GM04503 (cell line): ENCODE results near the gene SDHAF2.
"Not testable (repeated sequence)": the region's sequence is repeated elsewhere in the genome, so short reads cannot be mapped to it uniquely, and the experiment has no call there.

Source experiments
- DNase-seq: peaks from one replicate; pipeline ENCODE4 v3.0.0-alpha.2; 2012; ENCODE audit warnings: low read depth

SDHAF2 gene

DNA sequence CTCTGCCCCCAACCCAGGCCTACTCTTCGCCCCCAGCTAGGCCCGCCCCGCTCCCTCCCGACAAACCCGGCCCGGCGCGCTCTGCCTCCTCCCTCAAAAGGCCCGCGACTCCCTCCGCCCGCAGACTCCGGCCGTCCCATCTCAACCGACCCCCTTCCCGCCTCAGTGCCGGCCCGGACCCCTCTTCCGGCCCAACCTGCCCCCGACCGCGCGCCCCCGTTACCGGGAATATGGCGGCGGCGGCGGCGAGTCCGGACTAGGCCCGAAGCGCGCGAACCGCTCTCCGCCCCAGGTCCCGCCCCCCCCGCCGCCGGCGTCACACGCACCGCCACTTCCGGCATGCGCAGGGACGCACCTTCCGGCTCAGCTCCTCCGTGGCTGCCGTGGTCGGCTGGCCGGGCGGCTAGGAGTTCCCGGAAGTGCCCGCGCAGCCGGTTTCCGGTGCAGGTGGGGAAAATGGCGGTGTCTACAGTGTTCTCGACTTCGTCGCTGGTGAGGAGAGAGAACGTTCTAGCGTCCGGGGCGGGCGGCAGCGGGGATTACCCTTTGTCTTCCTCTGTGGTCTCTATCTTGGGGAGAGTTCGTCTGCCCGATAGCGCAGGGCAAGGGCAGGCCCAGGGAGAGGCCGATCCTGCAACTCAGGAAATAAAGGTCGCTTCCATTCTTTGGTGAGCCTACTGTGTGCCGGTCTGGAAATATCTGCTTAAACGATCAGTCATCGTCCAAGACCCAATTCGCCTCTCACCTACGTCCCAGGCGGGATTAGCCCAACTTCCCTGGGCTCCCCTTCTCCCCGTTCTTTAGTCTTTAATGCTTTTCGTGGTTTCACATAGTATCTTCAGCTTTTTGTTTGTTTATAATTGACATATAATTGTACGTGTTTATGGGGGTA is at the start of gene SDHAF2, which contains the start of gene CPSF7:
Gene SDHAF2 (plus strand): TSS at position 434 of the 892 bp plus-strand sequence. CDS start 23 bp downstream, at position 457.
Gene CPSF7 (minus strand): TSS at position 285 of the 892 bp plus-strand sequence. CDS start 740 bp downstream, outside the sequence.
- DNase-seq: peak; percentile 55

DNA sequence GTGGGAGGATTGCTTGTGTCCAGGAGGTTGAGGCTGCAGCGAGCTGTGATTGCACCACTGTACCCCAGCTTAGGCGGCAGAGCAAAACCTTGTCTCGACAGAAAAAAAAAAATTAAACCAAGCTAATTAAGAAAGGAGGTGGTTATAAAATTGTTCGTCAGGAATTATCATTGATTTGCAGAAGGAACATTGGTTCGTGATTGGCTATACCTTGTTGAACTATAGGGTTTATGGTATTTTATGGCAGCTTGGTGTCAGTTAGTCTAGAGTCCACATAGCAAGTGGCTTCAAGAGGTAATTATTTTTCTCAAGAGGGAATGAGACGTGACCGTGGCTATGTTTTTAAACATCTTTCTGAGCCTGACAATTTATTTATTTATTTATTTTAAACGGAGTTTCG is 49.0 kb upstream of the SDHAF2 start:
- DNase-seq: no peak

- DNase-seq: not testable (repeated sequence)
Observed at GRCh38 chr11:61383859-61384258, 46.1 kb upstream of the SDHAF2 start.

GRCh38 chr11:61384271-61385242 is 45.4 kb upstream of the SDHAF2 start:
- no peak for DNase-seq

DNA sequence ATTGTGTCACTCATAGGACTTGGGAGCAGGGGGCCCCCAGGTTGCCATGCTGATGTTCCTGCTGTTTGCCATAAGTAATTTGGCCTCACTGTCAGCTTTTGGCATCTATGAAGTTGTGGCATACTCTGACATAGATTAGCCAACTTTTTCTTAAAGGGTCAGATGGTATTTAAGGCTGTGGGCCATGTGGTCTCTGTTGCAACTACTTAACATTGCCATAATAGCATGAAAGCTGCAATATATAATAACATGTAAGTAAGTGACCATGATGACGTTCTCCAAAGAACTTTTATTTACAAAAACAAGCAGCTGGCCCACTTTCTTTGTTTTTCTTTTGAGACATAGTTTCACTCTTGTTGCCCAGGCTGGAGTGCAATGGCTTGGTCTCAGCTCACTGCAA is 39.8 kb upstream of the SDHAF2 start:
- DNase-seq: no peak

GRCh38 chr11:61392981-61393595 is 36.8 kb upstream of the SDHAF2 start:
- no peak for DNase-seq

DNA sequence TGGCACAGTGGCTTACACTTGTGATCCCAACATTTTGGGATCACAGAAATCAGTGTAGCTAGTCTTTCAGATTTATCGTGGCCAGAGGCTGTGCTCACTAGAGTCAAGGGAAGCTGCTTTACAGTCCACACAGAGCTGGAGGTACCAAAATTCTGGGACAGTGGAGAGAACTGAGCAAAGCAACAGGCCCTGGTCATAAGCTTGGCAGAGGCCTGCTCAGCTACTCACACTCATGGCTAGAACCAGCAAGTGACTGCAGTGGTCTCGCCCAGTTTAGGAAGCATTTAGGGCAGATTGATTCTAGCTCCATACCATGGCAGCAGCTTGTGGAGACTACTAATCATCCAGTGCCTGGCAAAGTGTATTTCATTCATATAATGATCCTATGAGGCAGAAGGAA is 28.8 kb upstream of the SDHAF2 start:
- no peak for DNase-seq

- no peak for DNase-seq
Observed at GRCh38 chr11:61401573-61401972, 28.4 kb upstream of the SDHAF2 start.

- no peak for DNase-seq
Observed at GRCh38 chr11:61403658-61404057, 26.3 kb upstream of the SDHAF2 start.

DNA sequence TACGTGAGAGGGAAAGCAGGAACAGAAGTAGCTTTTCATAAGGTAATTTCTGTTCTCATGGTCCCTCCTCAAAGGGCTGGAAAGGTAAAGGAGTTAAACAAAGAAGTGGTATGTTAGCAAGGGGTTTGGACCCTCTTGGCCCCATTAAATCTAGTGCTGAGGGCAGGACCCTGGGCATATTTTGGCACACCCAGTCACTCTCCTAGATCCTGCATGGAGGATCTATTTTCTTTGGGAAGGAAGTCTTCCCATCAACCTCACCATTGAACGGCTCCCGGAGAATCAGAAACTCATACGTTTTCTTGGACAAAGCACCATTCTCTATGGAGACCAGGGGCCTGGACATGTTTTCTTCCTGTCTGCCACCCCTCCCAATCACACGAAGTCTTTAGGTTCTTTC is 25.8 kb upstream of the SDHAF2 start:
- DNase-seq: no peak

DNA sequence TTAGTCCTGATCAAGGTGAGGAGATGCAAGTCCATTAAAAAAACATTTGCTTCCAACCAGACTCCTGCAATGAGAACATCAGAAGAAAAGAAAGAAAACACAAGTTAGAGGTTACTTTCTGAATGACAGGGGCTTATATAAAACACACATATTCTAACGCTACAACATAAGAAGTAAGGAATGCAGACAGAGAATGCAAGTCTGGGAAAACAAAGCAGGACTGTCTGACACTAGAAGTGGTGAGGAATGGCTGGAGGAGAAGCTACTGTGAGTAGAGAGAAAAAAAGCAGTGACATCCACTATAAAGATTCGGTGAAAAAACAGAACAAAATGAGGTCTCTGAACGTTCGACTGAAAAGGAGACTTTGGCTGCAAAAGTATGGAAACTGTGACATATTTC is 25.3 kb upstream of the SDHAF2 start:
- DNase-seq: no peak

DNA sequence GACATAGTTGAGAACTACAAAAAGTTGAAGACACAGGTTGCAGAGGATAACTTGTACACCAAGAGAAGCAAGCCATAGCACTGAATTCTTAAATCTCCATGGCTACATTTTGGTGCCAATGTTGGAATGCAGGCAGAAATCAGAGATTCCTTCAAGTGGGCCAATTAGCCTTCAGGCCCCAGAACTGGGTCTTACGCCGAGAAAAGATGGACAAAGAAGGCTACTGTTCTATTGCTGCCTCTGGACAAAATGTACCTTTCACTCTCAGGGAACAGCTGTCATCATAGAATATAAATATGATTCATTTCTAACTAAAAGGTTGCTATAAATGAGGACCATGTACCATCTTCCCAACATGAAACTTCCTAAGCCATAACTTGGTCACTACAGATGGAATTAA is 23.9 kb upstream of the SDHAF2 start:
- no peak for DNase-seq

- no peak for DNase-seq
Observed at GRCh38 chr11:61406991-61407728, 22.8 kb upstream of the SDHAF2 start.

GRCh38 chr11:61411589-61411988 is 18.3 kb upstream of the SDHAF2 start:
- no peak for DNase-seq

- peak; percentile 27 for DNase-seq
Observed at GRCh38 chr11:61413496-61413895, 16.4 kb upstream of the SDHAF2 start.

DNA sequence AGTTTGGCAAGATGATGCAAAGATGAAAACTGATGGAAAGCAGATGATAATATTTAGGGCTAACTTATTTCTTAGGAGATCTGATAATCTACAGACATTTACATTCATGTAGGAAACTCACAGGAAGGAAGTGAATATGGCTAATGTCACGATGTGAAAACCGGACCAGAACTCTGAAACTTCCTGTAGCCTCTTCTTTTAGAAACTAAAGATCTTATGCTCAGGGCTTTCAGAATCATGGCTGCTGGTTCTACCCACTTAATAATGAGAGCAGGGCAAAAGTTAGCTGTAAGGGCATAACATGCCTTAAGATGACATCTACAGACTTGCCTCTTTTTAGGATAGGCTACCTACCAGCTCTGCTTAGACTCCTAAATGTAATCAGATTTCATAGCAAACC is 15.4 kb upstream of the SDHAF2 start:
- DNase-seq: no peak

- DNase-seq: no peak
Observed at GRCh38 chr11:61415381-61415780, 14.5 kb upstream of the SDHAF2 start.

- no peak for DNase-seq
Observed at GRCh38 chr11:61416941-61417340, 13.0 kb upstream of the SDHAF2 start.

DNA sequence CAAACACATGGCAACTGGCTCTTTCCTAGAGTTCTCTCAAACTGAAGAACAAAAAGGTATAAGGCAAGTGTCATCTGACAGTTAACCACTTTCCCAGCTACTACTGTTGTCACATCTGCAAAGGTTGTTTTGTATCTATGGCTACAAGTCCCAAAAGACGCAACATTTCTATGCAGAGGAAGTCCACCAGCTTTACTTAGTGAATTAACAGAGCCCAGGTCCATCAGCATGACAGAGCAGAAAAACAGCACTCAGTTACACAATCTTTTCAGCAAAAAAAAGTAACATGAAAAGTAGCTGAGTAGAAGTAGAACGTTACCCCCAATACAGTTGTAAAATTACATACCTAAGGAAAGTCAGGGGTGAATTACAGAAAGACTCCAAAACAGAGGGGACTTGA is 12.3 kb upstream of the SDHAF2 start:
- DNase-seq: peak; percentile 25

DNA sequence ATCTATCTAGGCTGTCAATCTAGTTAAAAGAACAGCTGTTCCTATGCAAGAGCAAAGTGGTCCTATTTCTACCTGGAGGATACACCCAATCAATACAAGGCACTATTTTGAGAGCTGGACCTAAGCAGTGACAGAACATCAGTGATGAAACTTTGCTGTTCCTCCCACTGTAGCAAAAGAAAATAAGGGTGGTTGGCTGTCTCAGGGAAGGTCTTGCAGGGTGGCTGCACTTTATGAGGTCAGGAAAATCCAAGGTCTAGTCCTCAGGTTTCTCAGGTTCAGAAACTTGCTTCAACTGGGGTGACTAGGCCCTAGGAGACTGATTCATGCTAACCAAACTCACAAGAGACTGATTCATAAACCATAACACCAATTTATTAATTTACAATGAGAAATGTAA is 11.8 kb upstream of the SDHAF2 start:
- no peak for DNase-seq

DNA sequence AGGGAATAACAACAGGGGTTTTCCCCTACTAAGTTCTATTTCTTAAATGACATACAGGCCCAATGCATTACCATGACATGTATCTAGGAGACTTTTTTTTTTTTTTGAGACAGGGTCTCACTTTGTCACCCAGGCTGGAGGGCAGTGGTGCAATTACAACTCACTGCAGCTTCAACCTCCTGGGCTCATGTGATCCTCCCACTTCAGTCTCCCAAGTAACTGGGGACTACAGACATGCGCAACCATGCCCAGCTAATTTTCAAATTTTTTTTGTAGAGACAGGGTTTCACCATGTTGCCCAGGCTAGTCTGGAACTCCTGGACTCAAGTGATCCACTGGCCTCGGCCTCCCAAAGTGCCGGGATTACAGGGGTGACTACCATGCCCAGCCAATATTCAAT is 7.7 kb upstream of the SDHAF2 start:
- DNase-seq: no peak
